ENCODE results near the gene HTRA3. TPM values are rescaled to one million over a fixed set of nuclear protein-coding genes. Genes with fewer than 3 reads are reported as not detected.

Gene HTRA3
- total and polyA plus RNA-seq, 2 of the 8 experiments (the other 6 are each of a cell fraction or from before 2014, with no cell fraction given), result 3.2 to 5.8 TPM

DNA sequence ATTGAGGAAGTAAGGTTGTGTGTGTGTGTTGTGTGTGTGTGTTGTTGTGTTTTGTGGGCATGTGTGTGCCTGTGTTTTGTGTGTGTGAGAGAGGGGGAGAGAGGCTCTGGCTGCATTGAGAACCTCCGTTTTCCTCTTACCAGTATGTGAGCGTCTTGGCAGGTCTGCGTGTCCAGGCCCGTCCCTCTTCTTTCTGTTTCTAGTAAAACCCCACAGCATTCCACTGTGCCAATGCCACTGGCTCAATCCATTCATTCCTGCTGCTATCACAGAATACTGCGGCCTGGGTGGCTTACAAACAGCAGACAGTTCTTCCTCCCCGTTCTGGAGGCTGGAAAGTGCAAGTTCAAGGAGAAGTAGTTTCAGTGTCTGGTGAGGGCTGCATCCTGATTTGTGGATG, 15.5 kb upstream of the HTRA3 start:
- no peak overlapping the region for H2BK20ac ChIP-seq (ENCODE audit: low read length)
- H3K4me2 ChIP-seq (ENCODE audit: insufficient read depth in 1 of 2, low read depth in 2 of 2, low read length in 2 of 2), result no peak overlapping the region
- H3K23ac ChIP-seq (ENCODE audit: insufficient read length), result no peak overlapping the region
- TF ChIP-seq RFX5 (IDR thresholded peaks at IDR 0.05; ENCODE audit: borderline replicate concordance, low read depth, low read length), result no peak
- TF ChIP-seq GABPA (IDR thresholded peaks at IDR 0.05; ENCODE audit: borderline replicate concordance, insufficient read depth, low read length), result no peak
- no peak for TF ChIP-seq SIX5 (IDR thresholded peaks at IDR 0.05; ENCODE audit: low read depth, low read length)
- no peak for TF ChIP-seq JUND (IDR thresholded peaks at IDR 0.05; ENCODE audit: low read length)
- TF ChIP-seq MAX (IDR thresholded peaks at IDR 0.05), result no peak
- peak overlapping the region; percentile 44 for H4K91ac ChIP-seq (replicated peaks; ENCODE audit: insufficient read length, low read length)
- no peaks in the 10 kb centered on the region for H4K20me1 ChIP-seq (replicated peaks in 1 of 2; ENCODE audit: control insufficient read depth in 1 of 2, insufficient read depth in 2 of 2, low read length in 2 of 2)
- H3K79me2 ChIP-seq (ENCODE audit: control insufficient read depth in 1 of 2, insufficient read depth in 2 of 2, low read length in 2 of 2), result no peaks in the 10 kb centered on the region
- H2BK15ac ChIP-seq (ENCODE audit: low read length), result no peak overlapping the region; the same call in 1 of the 2 replicates
- no peaks in the 10 kb centered on the region; the same call in 1 of the 2 replicates for H3K23me2 ChIP-seq (ENCODE audit: low read depth, low read length)
- H2BK12ac ChIP-seq (ENCODE audit: low read depth, low read length), result no peak overlapping the region
- DNase-seq (ENCODE audit: low read depth in 1 of 2, low spot score in 2 of 2), result no peak
- H3K27me3 ChIP-seq (replicated peaks in 1 of 4; ENCODE audit: control insufficient read depth in 3 of 4, extremely low read depth in 1 of 4, insufficient read depth in 3 of 4, low read length in 3 of 4), result no peaks in the 10 kb centered on the region
- H3K14ac ChIP-seq (ENCODE audit: insufficient read length), result no peak overlapping the region
- 94% methylated on average over 6 of the region's 6 CpGs; no CpG with 5 or more reads in 1 of the 2 experiments for WGBS, 2 experiments (ENCODE audit: extremely low coverage in 1 of 2, insufficient coverage in 1 of 2, insufficient read length in 1 of 2, insufficient replicate concordance in 2 of 2, low coverage in 1 of 2, low lambda C conversion rate in 2 of 2, missing lambda C conversion rate in 1 of 2)
- ChIA-PET POLR2A (ENCODE audit: partially characterized antibody) (no interaction called here), CTCF (ENCODE audit: partially characterized antibody) (interaction anchor here (1.2 kb wide), 1 partner anchor 78 kb away, joined by 4 read pairs; no protein-coding TSS in a partner anchor)
- no peaks in the 10 kb centered on the region for H3K79me1 ChIP-seq (ENCODE audit: low read depth, low read length)
- H2BK120ac ChIP-seq (replicated peaks; ENCODE audit: low read depth, low read length), result no peak overlapping the region
- no peak for FAIRE-seq
- H3K56ac ChIP-seq (replicated peaks; ENCODE audit: insufficient read length, low read depth, low read length), result no peak overlapping the region
- no peak overlapping the region for H2AK5ac ChIP-seq (ENCODE audit: low read depth, low read length)
- no peak overlapping the region for H2BK5ac ChIP-seq (ENCODE audit: low read depth, low read length)
- H3K18ac ChIP-seq (ENCODE audit: extremely low read depth, low read length), result no peak overlapping the region
- H3K4me3 ChIP-seq (ENCODE audit: extremely low read depth in 1 of 4, insufficient read depth in 2 of 4, low read depth in 3 of 4, low read length in 4 of 4), result no peak overlapping the region
- no peaks in the 10 kb centered on the region for H3K9me3 ChIP-seq (ENCODE audit: insufficient read depth in 2 of 2, low read depth in 1 of 2, low read length in 1 of 2)
- H4K8ac ChIP-seq (ENCODE audit: extremely low read depth, insufficient read depth, low read length), result no peak overlapping the region
- no peak overlapping the region for H3K27ac ChIP-seq (ENCODE audit: low read depth, low read length)
- H2AFZ ChIP-seq (ENCODE audit: low read length), result no peak overlapping the region
- no peaks in the 10 kb centered on the region for H3K36me3 ChIP-seq (ENCODE audit: control insufficient read depth in 2 of 4, insufficient read depth in 4 of 4, low read length in 3 of 4)
- no peak overlapping the region for H3K4ac ChIP-seq (replicated peaks; ENCODE audit: insufficient read length, low read depth, low read length)
- H4K5ac ChIP-seq (ENCODE audit: insufficient read length, low read depth, low read length), result no peak overlapping the region
- H3K9ac ChIP-seq (replicated peaks in 1 of 4; ENCODE audit: extremely low read depth in 1 of 4, low read depth in 3 of 4, low read length in 3 of 4), result no peak overlapping the region
- H3K4me1 ChIP-seq (replicated peaks in 1 of 4; ENCODE audit: control insufficient read depth in 3 of 4, insufficient read depth in 4 of 4, low read length in 3 of 4), result no peaks in the 10 kb centered on the region

All from H1 (cell line).